Putamen (tissue), 1 donor: Measurements from ENCODE around the gene PXYLP1.

Experiments
- DNase-seq: peaks from one replicate; pipeline ENCODE4 v3.0.0-alpha.2; 2016; ENCODE audit warnings: low spot score

The PXYLP1 gene

GRCh38 chr3:141249041-141249440 is 17.4 kb downstream of the PXYLP1 start:
- DNase-seq, result no peak

DNA sequence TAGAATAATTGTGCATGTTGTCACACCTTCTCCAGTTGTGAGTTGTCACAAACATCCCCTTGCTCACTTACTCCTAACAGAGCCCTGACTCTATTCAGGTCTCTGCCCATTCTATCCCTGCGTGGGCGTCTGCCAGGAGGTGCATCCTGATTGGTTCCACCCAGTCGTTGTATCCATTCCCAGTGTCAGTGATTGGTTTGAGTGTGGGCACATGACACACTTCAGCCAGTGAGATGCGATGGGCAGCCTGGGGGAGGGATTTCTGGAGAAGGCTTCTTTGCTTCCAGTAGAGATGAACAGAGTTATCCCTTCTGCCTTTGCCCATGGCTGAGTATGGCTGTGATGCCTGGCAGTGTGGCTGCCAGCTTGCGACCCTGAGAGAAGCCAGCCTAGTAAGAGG is 18.7 kb downstream of the PXYLP1 start:
- DNase-seq, result no peak

DNA sequence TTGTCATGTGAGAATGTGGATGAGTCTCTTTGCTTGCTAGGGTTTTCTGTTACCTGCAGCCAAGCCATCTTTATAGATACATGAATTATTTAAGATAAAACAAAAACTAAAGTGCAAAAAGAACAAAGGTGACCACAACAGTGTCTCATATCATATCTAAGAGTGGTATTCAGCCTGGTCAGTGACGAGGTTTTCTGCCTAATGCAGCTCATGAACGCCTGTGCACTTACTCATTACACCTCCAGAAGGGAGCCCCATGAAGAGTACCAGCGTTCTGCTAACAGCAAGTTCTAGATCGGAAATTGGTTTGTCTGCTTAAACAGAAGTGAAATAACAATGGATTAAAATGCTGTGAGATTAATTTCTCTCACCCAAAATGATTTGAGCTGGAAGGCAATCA is 19.2 kb downstream of the PXYLP1 start:
- no peak for DNase-seq

GRCh38 chr3:141253326-141253725 is 21.7 kb downstream of the PXYLP1 start:
- DNase-seq, result no peak

- DNase-seq, result no peak
Observed at GRCh38 chr3:141253811-141254210, 22.2 kb downstream of the PXYLP1 start.

- DNase-seq, result no peak
Observed at GRCh38 chr3:141255137-141255845, 23.7 kb downstream of the PXYLP1 start.

DNA sequence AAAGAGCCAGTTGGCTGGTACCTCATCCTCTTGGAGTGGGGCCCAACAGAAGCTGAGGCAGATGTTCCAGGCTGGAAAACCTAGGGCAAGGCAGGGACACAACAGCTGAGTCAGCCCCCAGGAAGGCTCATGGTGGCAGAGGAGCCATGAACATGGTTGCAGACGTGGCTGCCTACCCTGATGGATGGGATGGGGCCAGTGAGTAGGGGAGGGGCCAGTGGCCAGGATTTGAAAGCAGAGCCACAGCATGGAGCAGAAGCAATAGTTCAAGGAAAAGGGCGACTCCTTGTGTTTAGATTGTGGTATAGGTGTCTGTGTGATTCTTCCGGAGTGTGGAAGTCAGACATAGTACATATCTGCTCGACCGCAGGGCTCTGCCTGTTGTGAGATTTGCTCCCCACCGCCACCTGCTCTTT is 24.2 kb downstream of the PXYLP1 start:
- no peak for DNase-seq

GRCh38 chr3:141256820-141257219 is 25.2 kb downstream of the PXYLP1 start:
- DNase-seq, result no peak

- no peak for DNase-seq
Observed at GRCh38 chr3:141257961-141258360, 26.3 kb downstream of the PXYLP1 start.

- DNase-seq, result no peak
Observed at GRCh38 chr3:141258973-141259372, 27.3 kb downstream of the PXYLP1 start.

DNA sequence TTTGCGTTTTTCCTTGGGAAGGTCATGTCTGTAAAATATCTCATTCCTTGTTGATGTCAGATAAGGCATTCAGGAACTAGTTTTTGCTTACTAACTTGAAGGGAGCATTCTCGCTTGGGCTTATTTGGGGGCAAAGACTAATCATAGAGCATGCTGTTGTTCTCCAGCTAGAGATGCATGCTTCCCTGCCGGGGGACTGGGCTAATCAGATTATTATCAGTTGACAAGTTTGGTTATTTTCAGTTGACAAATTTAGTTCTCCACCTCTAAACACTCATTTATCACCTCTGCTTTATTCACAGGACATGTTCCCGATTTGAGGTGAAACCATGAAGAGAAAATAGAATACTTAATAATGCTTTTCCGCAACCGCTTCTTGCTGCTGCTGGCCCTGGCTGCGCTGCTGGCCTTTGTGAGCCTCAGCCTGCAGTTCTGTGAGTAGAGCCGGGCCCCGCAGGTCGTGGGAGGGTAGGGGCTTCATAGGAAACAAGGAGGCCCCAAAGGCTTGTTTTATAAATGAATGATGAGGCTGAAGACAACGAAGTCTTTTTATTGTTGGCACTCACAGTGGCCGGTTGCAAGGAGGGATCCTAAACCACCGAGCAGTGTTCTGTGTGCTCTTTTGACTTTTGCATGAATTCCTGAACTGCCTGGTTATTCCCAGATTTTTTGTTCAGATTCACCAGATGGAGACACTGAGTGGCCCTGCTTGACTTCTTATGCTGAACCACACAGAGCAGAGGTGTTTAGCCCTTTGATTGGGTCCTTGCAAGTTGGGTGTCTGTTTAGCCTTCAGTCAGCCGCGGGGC is 28.4 kb downstream of the PXYLP1 start:
- DNase-seq, result no peak

GRCh38 chr3:141260630-141260927 is 29.0 kb downstream of the PXYLP1 start:
- no peak for DNase-seq

DNA sequence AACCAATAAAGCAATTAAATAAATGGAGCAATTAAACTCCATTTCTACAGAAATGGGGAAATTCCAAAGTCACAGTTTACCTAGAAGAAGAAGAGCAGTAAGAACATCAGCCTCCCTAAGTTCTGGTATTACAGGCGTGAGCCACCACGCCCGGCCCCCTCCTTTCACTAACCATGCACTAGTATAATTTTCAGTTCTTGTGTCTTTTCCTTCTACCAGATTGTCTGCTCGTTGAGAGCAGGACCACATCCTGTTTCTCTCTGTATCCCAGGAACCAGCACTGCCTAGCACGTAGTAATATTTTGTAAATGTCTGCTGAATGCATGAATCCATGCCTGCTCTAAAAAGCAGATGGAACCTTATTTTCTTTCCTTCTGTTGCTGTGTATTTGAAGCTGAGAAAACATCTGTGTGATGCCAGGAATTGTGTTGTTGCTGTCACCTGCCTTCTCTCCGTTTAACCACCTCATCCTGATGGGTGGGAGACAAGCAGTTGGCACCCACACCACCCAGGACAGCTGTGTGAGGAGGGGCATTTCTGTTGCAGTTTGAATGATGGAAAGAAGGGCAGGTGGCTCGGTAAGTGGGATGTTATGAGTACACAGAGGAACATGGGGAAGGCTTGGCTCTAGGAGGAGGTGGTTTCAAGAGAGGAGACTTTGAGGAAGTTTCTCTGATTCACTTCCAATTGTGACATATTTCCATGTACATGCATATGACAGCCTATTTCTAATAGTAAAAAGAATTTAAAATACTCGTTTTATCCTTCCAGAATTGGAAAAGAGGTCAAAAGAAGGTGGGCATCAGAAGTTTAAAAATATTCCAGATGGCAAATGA is 30.1 kb downstream of the PXYLP1 start:
- DNase-seq, result no peak

GRCh38 chr3:141262308-141262705 is 30.7 kb downstream of the PXYLP1 start:
- DNase-seq, result no peak

GRCh38 chr3:141266186-141266585 is 34.6 kb downstream of the PXYLP1 start:
- DNase-seq, result no peak

GRCh38 chr3:141266797-141267555 is 35.4 kb downstream of the PXYLP1 start:
- DNase-seq, result no peak

DNA sequence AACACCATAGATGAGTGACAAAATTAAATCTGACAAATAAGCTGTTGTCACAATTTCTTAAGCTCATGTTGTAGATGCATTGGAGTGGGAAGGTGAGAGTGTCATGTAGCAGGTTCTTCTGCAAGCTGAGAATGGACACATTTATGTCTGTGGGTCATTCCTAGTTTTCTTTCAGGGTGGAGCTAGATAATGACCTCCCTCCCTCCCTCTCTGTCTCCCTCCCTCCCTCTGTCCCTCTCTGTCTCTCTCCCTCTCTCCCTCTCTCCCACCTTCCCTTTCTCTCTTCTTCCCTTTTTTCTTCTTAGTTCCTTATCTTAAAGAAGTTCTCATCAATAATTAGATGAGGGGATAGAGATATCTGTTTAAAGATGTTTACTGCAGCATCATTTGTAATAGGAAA is 36.0 kb downstream of the PXYLP1 start:
- DNase-seq, result no peak

DNA sequence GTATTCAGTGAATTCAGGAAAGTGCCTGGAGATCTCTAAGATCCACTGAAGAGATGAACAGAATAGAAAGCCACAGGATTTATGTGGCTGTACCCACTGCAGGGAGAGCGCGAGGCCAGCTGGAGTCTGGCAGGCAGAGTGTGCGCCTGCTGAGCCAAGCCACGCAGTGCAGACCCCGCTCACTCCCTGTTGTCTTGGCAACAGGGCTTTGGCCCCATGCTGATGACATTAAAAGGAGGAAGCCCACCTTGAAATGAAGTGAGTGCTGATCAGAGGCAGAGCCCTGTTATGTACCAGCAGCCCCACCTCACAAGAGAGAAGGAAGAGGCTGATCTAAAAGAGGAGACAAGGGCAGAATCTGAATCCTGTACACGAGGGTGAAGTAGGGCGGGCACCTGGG is 36.7 kb downstream of the PXYLP1 start:
- no peak for DNase-seq

DNA sequence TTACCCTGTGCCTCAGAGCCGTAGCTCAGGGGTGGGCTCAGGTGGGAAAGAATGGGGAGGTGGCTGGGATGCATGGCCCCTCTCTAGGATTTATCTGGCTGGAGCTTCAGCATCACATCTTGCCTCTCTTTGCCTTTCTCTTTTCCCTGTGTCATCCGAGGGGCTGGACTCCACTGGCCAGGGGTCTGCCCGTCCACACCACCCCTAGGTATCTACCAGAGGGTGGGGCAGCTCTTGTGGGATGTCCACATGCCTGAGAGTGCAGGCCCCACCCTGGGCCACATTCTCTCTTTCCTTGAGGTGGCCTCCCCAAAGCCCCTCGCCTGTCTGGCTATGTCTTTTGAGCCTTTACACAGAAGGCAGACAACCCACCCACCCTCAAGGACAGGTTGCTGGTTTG is 37.2 kb downstream of the PXYLP1 start:
- DNase-seq, result no peak

DNA sequence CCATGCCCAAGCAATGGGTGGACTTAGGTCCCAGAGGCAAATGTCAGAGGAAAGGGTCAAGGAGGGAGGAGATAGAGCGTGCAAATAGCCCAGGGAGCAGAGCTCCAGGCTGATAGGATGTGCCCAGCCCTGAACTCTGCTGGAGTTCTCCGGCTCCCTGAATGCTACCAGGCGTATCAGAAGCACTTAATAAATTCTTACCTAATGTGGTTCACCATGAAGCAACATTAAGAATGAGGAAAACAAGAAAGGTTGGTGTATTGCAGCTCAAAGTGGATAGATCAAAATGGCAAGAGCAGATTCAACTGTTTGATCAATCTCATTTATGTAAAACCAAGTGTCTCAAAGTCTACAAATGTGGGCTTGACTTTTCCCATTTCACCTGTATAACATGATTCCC is 38.3 kb downstream of the PXYLP1 start:
- no peak for DNase-seq

- no peak for DNase-seq
Observed at GRCh38 chr3:141271279-141272030, 39.8 kb downstream of the PXYLP1 start.
